Trophoblast cell (in vitro differentiated cells and primary cell): ENCODE data around the gene PSD2.

Experiments
- DNase-seq, 2 donors: peaks; one replicate each; pipeline ENCODE4 v3.0.0-alpha.2; 2016
- H2AFZ ChIP-seq: 2 replicates; pipeline ENCODE4 v1.6.1; 2013; ENCODE audit warnings: low read length, moderate library complexity, mild to moderate bottlenecking; ENCODE audit not compliant: insufficient read depth, poor library complexity
- H2AK5ac ChIP-seq: 2 replicates; pipeline ENCODE4 v1.6.1; 2013; ENCODE audit warnings: mild to moderate bottlenecking, low read length
- H2BK120ac ChIP-seq: 2 replicates; pipeline ENCODE4 v1.6.1; 2013; ENCODE audit warnings: low read length, mild to moderate bottlenecking, moderate library complexity; ENCODE audit not compliant: insufficient read depth, poor library complexity
- H2BK12ac ChIP-seq: 2 replicates; pipeline ENCODE4 v1.6.1; 2013; ENCODE audit warnings: mild to moderate bottlenecking, low read length, moderate library complexity
- H2BK5ac ChIP-seq: 2 replicates; pipeline ENCODE4 v1.6.1; 2013; ENCODE audit warnings: low read length, low read depth, moderate library complexity, mild to moderate bottlenecking; ENCODE audit not compliant: poor library complexity
- H3K14ac ChIP-seq: 2 replicates; pipeline ENCODE4 v1.6.1; 2013; ENCODE audit warnings: mild to moderate bottlenecking, low read length
- H3K18ac ChIP-seq: 2 replicates; pipeline ENCODE4 v1.6.1; 2013; ENCODE audit warnings: mild to moderate bottlenecking, low read length
- H3K23ac ChIP-seq: 2 replicates; pipeline ENCODE4 v1.6.1; 2013; ENCODE audit warnings: low read length
- H3K27ac ChIP-seq: 2 replicates; pipeline ENCODE4 v1.5.1; 2013; ENCODE audit warnings: low read depth, mild to moderate bottlenecking, inconsistent platforms, low read length, moderate library complexity
- H3K27me3 ChIP-seq: 2 replicates; pipeline ENCODE4 v1.6.1; 2013; ENCODE audit warnings: inconsistent platforms, mild to moderate bottlenecking, low read length, moderate library complexity; ENCODE audit not compliant: insufficient read depth
- H3K36me3 ChIP-seq, 2 experiments: 1 replicate in 1 of 2; 2 replicates in 1 of 2; pipeline ENCODE4 v1.6.1; 2013; ENCODE audit warnings: low read length in 2 of 2, mild to moderate bottlenecking in 2 of 2, moderate library complexity in 1 of 2; ENCODE audit not compliant: insufficient read depth in 2 of 2, control insufficient read depth in 1 of 2
- H3K4ac ChIP-seq: 2 replicates; pipeline ENCODE4 v1.6.1; 2013; ENCODE audit warnings: low read depth, mild to moderate bottlenecking, low read length, moderate library complexity
- H3K4me1 ChIP-seq, 2 experiments: 1 replicate in 1 of 2; 2 replicates in 1 of 2; pipeline ENCODE4 v1.6.1; 2013; ENCODE audit warnings: low read length in 2 of 2, mild to moderate bottlenecking in 2 of 2, moderate library complexity in 1 of 2; ENCODE audit not compliant: insufficient read depth in 2 of 2, control insufficient read depth in 1 of 2
- H3K4me2 ChIP-seq: 2 replicates; pipeline ENCODE4 v1.6.1; 2013; ENCODE audit warnings: inconsistent platforms, mild to moderate bottlenecking, low read length, moderate library complexity
- H3K4me3 ChIP-seq: 2 replicates; pipeline ENCODE4 v1.5.1; 2013; ENCODE audit warnings: mild to moderate bottlenecking, low read depth, low read length, inconsistent platforms
- H3K79me1 ChIP-seq: one replicate; pipeline ENCODE4 v1.6.1; 2013; ENCODE audit warnings: low read length
- H3K79me2 ChIP-seq: 2 replicates; pipeline ENCODE4 v1.6.1; 2013; ENCODE audit warnings: low read length, mild to moderate bottlenecking; ENCODE audit not compliant: control insufficient read depth, insufficient read depth, poor library complexity
- H3K9ac ChIP-seq: 2 replicates; pipeline ENCODE4 v1.6.1; 2013; ENCODE audit warnings: mild to moderate bottlenecking, low read length
- H3K9me3 ChIP-seq: 2 replicates; pipeline ENCODE4 v1.6.1; 2013; ENCODE audit warnings: low read depth, mild to moderate bottlenecking, control low read depth, inconsistent platforms, low read length; ENCODE audit not compliant: insufficient read depth
- H4K12ac ChIP-seq: 2 replicates; pipeline ENCODE4 v1.6.1; 2013; ENCODE audit warnings: low read depth, mild to moderate bottlenecking, low read length, moderate library complexity
- H4K8ac ChIP-seq: 2 replicates; pipeline ENCODE4 v1.6.1; 2013; ENCODE audit warnings: low read depth, mild to moderate bottlenecking, low read length, moderate library complexity
- H4K91ac ChIP-seq: one replicate; pipeline ENCODE4 v1.6.1; 2013; ENCODE audit warnings: low read depth, mild to moderate bottlenecking, low read length, moderate library complexity
- WGBS: extraction: QIAGEN DNeasy Blood & Tissue Kit; methylation state at CpG from one replicate; pipeline ENCODE4 v1.1.7; 2013; ENCODE audit warnings: missing lambda C conversion rate; ENCODE audit not compliant: insufficient read length, insufficient coverage; ENCODE audit errors: extremely low coverage; 5-methylcytosine and 5-hydroxymethylcytosine counted together

The PSD2 gene

DNA sequence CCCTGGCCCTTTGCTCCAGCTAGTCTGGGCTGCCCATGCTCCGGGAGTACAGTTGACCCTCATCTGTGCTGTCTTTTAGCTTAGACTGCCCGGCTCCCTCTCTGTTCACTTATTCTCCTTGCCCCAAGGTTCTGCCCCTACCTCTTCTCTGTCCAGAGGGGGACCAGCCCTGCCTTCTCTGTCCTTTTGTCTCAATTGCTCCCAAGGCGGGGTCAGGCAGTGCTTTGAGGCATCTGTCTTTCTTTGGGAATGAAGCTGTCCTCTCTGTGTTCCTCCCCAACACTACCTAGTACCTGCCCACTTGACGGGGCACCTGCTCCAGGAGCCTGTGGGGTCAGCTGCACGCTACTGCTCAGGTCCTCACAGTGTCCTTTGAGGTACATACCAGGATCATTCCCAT, 59.3 kb downstream of the PSD2 start:
- no peak overlapping the region for H2BK120ac ChIP-seq
- H3K9ac ChIP-seq, result no peak overlapping the region
- no peak overlapping the region for H3K27ac ChIP-seq
- H3K4me3 ChIP-seq, result no peak overlapping the region
- no peak overlapping the region for H3K14ac ChIP-seq
- H3K4me2 ChIP-seq, result no peak overlapping the region
- no peak overlapping the region for H2BK12ac ChIP-seq
- H3K18ac ChIP-seq, result no peak overlapping the region
- H2BK5ac ChIP-seq, result no peak overlapping the region
- no peak overlapping the region for H2AFZ ChIP-seq
- no peak overlapping the region for H3K4ac ChIP-seq
- no peak overlapping the region for H3K23ac ChIP-seq
- H3K79me1 ChIP-seq, result no peaks in the 10 kb centered on the region
- H3K79me2 ChIP-seq, result no peaks in the 10 kb centered on the region
- no peak for DNase-seq
- peaks cover 4% of the 10 kb centered on the region for H3K9me3 ChIP-seq
- H4K91ac ChIP-seq, result no peak overlapping the region
- H3K4me1 ChIP-seq, result no peaks in the 10 kb centered on the region
- no peak overlapping the region for H4K12ac ChIP-seq
- H2AK5ac ChIP-seq, result no peak overlapping the region
- no CpG with 5 or more reads among the region's 5 CpGs for WGBS
- peaks cover 6% of the 10 kb centered on the region for H3K27me3 ChIP-seq
- H3K36me3 ChIP-seq, result no peaks in the 10 kb centered on the region
- no peak overlapping the region for H4K8ac ChIP-seq

DNA sequence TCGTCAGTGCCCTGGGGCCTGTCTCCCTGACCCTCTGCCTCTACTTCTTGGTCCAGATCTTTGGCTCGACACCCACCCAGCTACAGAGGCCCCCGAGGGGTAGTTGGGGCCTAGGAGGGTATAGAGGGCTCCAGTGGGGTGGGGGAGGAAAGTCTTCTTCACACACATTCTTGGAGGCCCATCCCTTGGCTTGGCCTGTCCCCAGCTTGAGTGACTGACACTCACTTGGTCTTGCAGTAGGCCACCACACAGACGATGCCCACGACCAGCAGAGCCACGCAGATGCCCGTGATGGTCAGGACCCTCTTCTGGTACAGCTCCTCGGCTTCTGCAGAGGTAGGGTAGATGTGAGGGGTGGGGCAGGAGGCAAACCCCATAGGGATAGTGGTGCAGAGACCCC, 59.8 kb downstream of the PSD2 start:
- no peak overlapping the region for H3K9ac ChIP-seq
- no peak overlapping the region for H4K91ac ChIP-seq

DNA sequence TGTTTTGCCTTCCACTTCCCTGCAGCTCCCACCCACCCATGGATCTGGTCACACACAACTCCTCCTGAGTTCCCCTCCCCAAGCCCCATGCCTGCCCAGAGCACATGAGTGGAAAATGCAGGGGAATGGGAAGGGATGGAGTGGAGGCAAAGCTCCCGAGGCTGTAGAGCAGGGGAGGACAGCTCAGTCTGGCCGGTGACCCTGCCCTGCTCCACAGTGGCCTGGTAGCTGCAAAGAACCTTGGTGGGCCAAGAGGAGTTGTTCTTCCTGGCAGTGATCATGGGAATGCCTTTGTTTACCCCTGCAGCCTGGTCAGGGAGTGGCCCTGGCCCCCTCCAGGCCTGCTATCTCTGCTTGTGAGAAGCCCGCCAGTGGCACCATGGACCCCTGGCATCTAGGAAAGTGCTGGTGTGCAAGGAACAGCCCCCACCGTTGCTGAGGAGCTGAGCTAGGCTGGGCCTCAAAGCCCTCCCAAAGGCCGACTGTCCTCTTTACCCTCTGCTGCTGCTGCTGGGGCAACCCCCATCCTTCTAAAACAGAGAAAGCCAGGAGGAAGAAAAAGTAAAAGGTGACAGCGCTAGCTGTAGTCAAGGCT, 60.4 kb downstream of the PSD2 start:
- Histone ChIP-seq H3K9ac (no peak overlapping the region), H3K79me2 (no peaks in the 10 kb centered on the region), H2BK5ac (no peak overlapping the region), H3K36me3 (no peaks in the 10 kb centered on the region), H3K4me2 (no peak overlapping the region), H4K91ac (no peak overlapping the region), H3K14ac (no peak overlapping the region), H3K23ac (no peak overlapping the region), H4K8ac (no peak overlapping the region), H3K9me3 (peaks cover 3% of the 10 kb centered on the region), H2BK12ac (no peak overlapping the region), H3K4ac (no peak overlapping the region), H3K18ac (no peak overlapping the region), H3K4me3 (no peak overlapping the region), H3K4me1 (no peaks in the 10 kb centered on the region), H3K27ac (no peak overlapping the region), H2BK120ac (no peak overlapping the region), H3K79me1 (no peaks in the 10 kb centered on the region), H3K27me3 (peaks cover 3% of the 10 kb centered on the region), H2AFZ (no peak overlapping the region), H4K12ac (no peak overlapping the region), H2AK5ac (no peak overlapping the region)
- no CpG with 5 or more reads among the region's 6 CpGs for WGBS
- DNase-seq, result no peak

More for the DNA sequence above, 59.8 kb downstream of the PSD2 start:
- Histone ChIP-seq H3K14ac (no peak overlapping the region), H3K18ac (no peak overlapping the region), H3K79me2 (no peaks in the 10 kb centered on the region), H2AFZ (no peak overlapping the region), H2BK5ac (no peak overlapping the region), H3K4me1 (no peaks in the 10 kb centered on the region), H3K4ac (no peak overlapping the region), H3K36me3 (no peaks in the 10 kb centered on the region), H2BK120ac (no peak overlapping the region), H3K23ac (no peak overlapping the region), H2AK5ac (no peak overlapping the region), H3K79me1 (no peaks in the 10 kb centered on the region), H2BK12ac (no peak overlapping the region), H3K27me3 (peaks cover 3% of the 10 kb centered on the region), H4K8ac (no peak overlapping the region), H4K12ac (no peak overlapping the region), H3K4me2 (no peak overlapping the region), H3K27ac (no peak overlapping the region), H3K4me3 (no peak overlapping the region), H3K9me3 (peaks cover 3% of the 10 kb centered on the region)
- no peak for DNase-seq
- no CpG with 5 or more reads among the region's 8 CpGs for WGBS

DNA sequence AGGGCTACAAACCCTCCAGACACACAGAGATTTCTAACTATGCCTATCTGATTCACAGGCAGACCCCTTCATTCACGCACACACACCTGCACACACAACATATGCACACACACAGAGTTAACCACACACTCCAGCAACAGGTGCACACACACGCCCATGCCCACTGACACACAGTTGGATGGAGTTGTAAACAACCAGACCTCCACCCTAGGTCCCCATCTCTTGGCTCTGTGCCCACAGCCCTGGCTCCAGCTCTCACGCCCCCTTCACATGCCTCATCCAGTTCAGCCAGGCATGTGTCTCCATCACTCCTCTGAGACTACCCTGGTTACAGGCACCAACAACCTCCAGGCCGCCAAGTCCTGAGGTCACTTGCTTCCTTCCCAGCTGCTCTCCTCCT, 61.1 kb downstream of the PSD2 start:
- Histone ChIP-seq H3K27me3 (peaks cover 3% of the 10 kb centered on the region), H3K14ac (no peak overlapping the region), H3K27ac (no peak overlapping the region), H3K9me3 (peaks cover 3% of the 10 kb centered on the region), H4K91ac (no peak overlapping the region), H3K23ac (no peak overlapping the region), H3K4me2 (no peak overlapping the region), H4K8ac (no peak overlapping the region), H3K18ac (no peak overlapping the region), H2BK12ac (no peak overlapping the region), H3K79me1 (no peaks in the 10 kb centered on the region), H2BK120ac (no peak overlapping the region), H2BK5ac (no peak overlapping the region), H3K4me1 (no peaks in the 10 kb centered on the region), H4K12ac (no peak overlapping the region), H3K9ac (no peak overlapping the region), H3K4me3 (no peak overlapping the region), H3K36me3 (no peaks in the 10 kb centered on the region), H3K4ac (no peak overlapping the region), H3K79me2 (no peaks in the 10 kb centered on the region), H2AFZ (no peak overlapping the region), H2AK5ac (no peak overlapping the region)
- DNase-seq, result no peak
- no CpG with 5 or more reads among the region's 4 CpGs for WGBS
